Liver (tissue), 9 donors: Measurements from ENCODE around the gene POC1A. TPM values are rescaled to one million over a fixed set of nuclear protein-coding genes. Genes with fewer than 3 reads are reported as not detected.

Source experiments
- DNase-seq: peaks from one replicate; pipeline ENCODE4 v3.0.0-alpha.2; 2017; ENCODE audit warnings: low spot score
- H3K27ac ChIP-seq, 2 donors: one replicate each; pipeline ENCODE4 v1.7.0; 2013; ENCODE audit warnings: inconsistent platforms in 2 of 2, low read length in 2 of 2, control low read depth in 1 of 2, low read depth in 1 of 2, mild to moderate bottlenecking in 1 of 2
- H3K27me3 ChIP-seq, 4 donors: one replicate each; pipeline versions ENCODE4 v1.6.1 to v1.7.0; 2013; ENCODE audit warnings: low read length in 3 of 4, inconsistent platforms in 1 of 4, mild to moderate bottlenecking in 1 of 4, moderate library complexity in 1 of 4; ENCODE audit not compliant: control insufficient read depth in 4 of 4, insufficient read depth in 4 of 4
- H3K36me3 ChIP-seq, 4 donors: one replicate each; pipeline versions ENCODE4 v1.6.1 to v1.7.0; 2013; ENCODE audit warnings: low read length in 3 of 4, mild to moderate bottlenecking in 3 of 4, low read depth in 1 of 4, moderate library complexity in 1 of 4; ENCODE audit not compliant: control insufficient read depth in 4 of 4, insufficient read depth in 3 of 4
- H3K4me1 ChIP-seq, 4 donors: one replicate each; pipeline versions ENCODE4 v1.6.1 to v1.7.0; 2013; ENCODE audit warnings: low read length in 3 of 4, mild to moderate bottlenecking in 3 of 4, moderate library complexity in 1 of 4; ENCODE audit not compliant: control insufficient read depth in 4 of 4, insufficient read depth in 4 of 4
- H3K4me3 ChIP-seq, 3 donors: one replicate each; pipeline versions ENCODE4 v1.6.1 to v1.7.0; 2013; ENCODE audit warnings: low read length in 3 of 3, control low read depth in 1 of 3, low read depth in 1 of 3, mild to moderate bottlenecking in 1 of 3
- H3K9ac ChIP-seq, 2 donors: one replicate each; pipeline ENCODE4 v1.7.0; 2013; ENCODE audit warnings: low read length in 2 of 2, mild to moderate bottlenecking in 2 of 2, moderate library complexity in 2 of 2, control low read depth in 1 of 2, low read depth in 1 of 2
- H3K9me3 ChIP-seq, 4 donors: one replicate each; pipeline versions ENCODE4 v1.6.1 to v1.7.0; 2013; ENCODE audit warnings: low read length in 3 of 4; ENCODE audit not compliant: control insufficient read depth in 4 of 4
- CTCF ChIP-seq: fragments of 150-350 bp; IDR thresholded peaks from 2 replicates; pipeline ENCODE4 v1.5.1; 2017; ENCODE audit warnings: improper control_type of control experiment, low read depth, low read length; ENCODE audit not compliant: missing input control
- EGR1 ChIP-seq, 2 donors: IDR thresholded peaks; 2 replicates each; pipeline ENCODE4 v1.6.1; 2016 to 2018; ENCODE audit warnings: antibody characterized with exemption in 2 of 2, low read depth in 2 of 2
- FOXA1 ChIP-seq: IDR thresholded peaks from 2 replicates; pipeline ENCODE4 v1.6.1; 2016; ENCODE audit warnings: antibody characterized with exemption
- FOXA2 ChIP-seq: IDR thresholded peaks from 2 replicates; pipeline ENCODE4 v1.6.1; 2016; ENCODE audit warnings: antibody characterized with exemption
- GABPA ChIP-seq, 2 donors: IDR thresholded peaks in 1 of 2; conservative IDR thresholded peaks in 1 of 2; 2 replicates each; pipeline ENCODE4 v1.6.1; 2016; ENCODE audit warnings: antibody characterized with exemption in 2 of 2, mild to moderate bottlenecking in 1 of 2, moderate library complexity in 1 of 2
- HNF4A ChIP-seq, 2 donors: conservative IDR thresholded peaks; 2 replicates each; pipeline ENCODE4 v1.6.1; 2016; ENCODE audit warnings: antibody characterized with exemption in 2 of 2, mild to moderate bottlenecking in 2 of 2
- HNF4G ChIP-seq: IDR thresholded peaks from 2 replicates; pipeline ENCODE4 v1.6.1; 2016; ENCODE audit warnings: antibody characterized with exemption
- JUND ChIP-seq, 2 donors: IDR thresholded peaks; 2 replicates each; pipeline ENCODE4 v1.6.1; 2016; ENCODE audit warnings: antibody characterized with exemption in 2 of 2
- MAX ChIP-seq: IDR thresholded peaks from 2 replicates; pipeline ENCODE4 v1.6.1; 2016; ENCODE audit warnings: antibody characterized with exemption
- NR2F2 ChIP-seq: IDR thresholded peaks from 2 replicates; pipeline ENCODE4 v1.6.1; 2016; ENCODE audit warnings: antibody characterized with exemption
- RAD21 ChIP-seq, 2 donors: IDR thresholded peaks; 2 replicates each; pipeline ENCODE4 v1.6.1; 2016; ENCODE audit warnings: antibody characterized with exemption in 2 of 2, mild to moderate bottlenecking in 2 of 2
- RXRA ChIP-seq, 2 donors: IDR thresholded peaks; 2 replicates each; pipeline ENCODE4 v1.6.1; 2017 to 2018; ENCODE audit warnings: antibody characterized with exemption in 2 of 2, mild to moderate bottlenecking in 1 of 2
- SP1 ChIP-seq: IDR thresholded peaks from 2 replicates; pipeline ENCODE4 v1.6.1; 2018; ENCODE audit warnings: antibody characterized with exemption, mild to moderate bottlenecking
- TAF1 ChIP-seq: conservative IDR thresholded peaks from 2 replicates; pipeline ENCODE4 v1.6.1; 2016; ENCODE audit warnings: antibody characterized with exemption, mild to moderate bottlenecking
- YY1 ChIP-seq: IDR thresholded peaks from 2 replicates; pipeline ENCODE4 v1.6.1; 2016; ENCODE audit warnings: antibody characterized with exemption, mild to moderate bottlenecking
- ZBTB33 ChIP-seq: IDR thresholded peaks from 2 replicates; pipeline ENCODE4 v1.6.1; 2016; ENCODE audit warnings: antibody characterized with exemption
- WGBS: extraction: QIAGEN DNeasy Blood & Tissue Kit; methylation state at CpG from one replicate; pipeline ENCODE4 v1.1.7; 2013; 5-methylcytosine and 5-hydroxymethylcytosine counted together
- polyA plus RNA-seq, 2 donors: library from polyadenylated mRNA; stranded (reverse) in 1 of 2; unstranded in 1 of 2; fragments of 200-250 nt in 1 of 2; fragments of >200 nt in 1 of 2; fragmentation: Nextera tagmentation in 1 of 2; extraction: Ambion mirVana in 1 of 2; gene quantifications; one replicate each; pipeline versions ENCODE4 v1.2.1 to v1.2.3, GENCODE V29; 2013 to 2015
- total RNA-seq, 2 donors: library from RNA; depleted of rRNA; stranded (reverse); fragments of >200 nt; gene quantifications; one replicate each; pipeline ENCODE4 v1.2.3, GENCODE V29; 2014
- donor health status: healthy.
- donor health status: healthy.
- donor health status: healthy.
- donor health status: healthy.
- donor health status: healthy.

Gene POC1A
- total and polyA plus RNA-seq, 4 donors, result 1.4 to 12.7 (median 4.8) TPM

- H3K27ac ChIP-seq, result no peak overlapping the region
- no peak overlapping the region for H3K4me3 ChIP-seq
- no peak for DNase-seq
- H3K9me3 ChIP-seq, result no peaks in the 10 kb centered on the region
- no peak overlapping the region for H3K9ac ChIP-seq
- H3K4me1 ChIP-seq, result peaks cover 0 to 5% (median 1%) of the 10 kb centered on the region in 4 donors
- WGBS, result 97% methylated on average over 5 of the region's 5 CpGs
- TF ChIP-seq RXRA (IDR thresholded peaks at IDR 0.05) (no peak), EGR1 (IDR thresholded peaks at IDR 0.05; ENCODE audit: low read depth in 2 of 2) (no peak), SP1 (no peak), FOXA1 (no peak)
- H3K27me3 ChIP-seq, result no peaks in the 10 kb centered on the region
- peaks cover 0 to 1% (median 0%) of the 10 kb centered on the region in 4 donors for H3K36me3 ChIP-seq
Measured at GRCh38 chr3:52118156-52118875, 35.9 kb downstream of the POC1A start.

GRCh38 chr3:52117537-52117936 is 36.7 kb downstream of the POC1A start:
- H3K27me3 ChIP-seq, result no peaks in the 10 kb centered on the region
- no peak overlapping the region for H3K27ac ChIP-seq
- no peak overlapping the region for H3K4me3 ChIP-seq
- WGBS, result 91% methylated on average over 4 of the region's 4 CpGs
- no peak overlapping the region for H3K9ac ChIP-seq
- H3K36me3 ChIP-seq, result peaks cover 0 to 1% (median 0%) of the 10 kb centered on the region in 4 donors
- TF ChIP-seq SP1 (no peak), MAX (no peak), GABPA (IDR thresholded peaks at IDR 0.05 in 1 of 2, conservative IDR thresholded peaks at IDR 0.05 in 1 of 2) (no peak), RAD21 (IDR thresholded peaks at IDR 0.05) (no peak), EGR1 (IDR thresholded peaks at IDR 0.05; ENCODE audit: low read depth in 2 of 2) (no peak), YY1 (no peak), CTCF (no peak), NR2F2 (no peak), ZBTB33 (no peak), JUND (IDR thresholded peaks at IDR 0.05) (no peak), HNF4A (conservative IDR thresholded peaks at IDR 0.05) (no peak)
- DNase-seq, result no peak
- no peaks in the 10 kb centered on the region for H3K9me3 ChIP-seq
- H3K4me1 ChIP-seq, result peaks cover 0 to 2% (median 0%) of the 10 kb centered on the region in 4 donors

- Histone ChIP-seq H3K36me3 (peaks cover 0 to 3% (median 0%) of the 10 kb centered on the region in 4 donors), H3K4me3 (no peak overlapping the region), H3K27ac (no peak overlapping the region), H3K9ac (no peak overlapping the region), H3K4me1 (peaks cover 0 to 10% (median 6%) of the 10 kb centered on the region in 4 donors), H3K9me3 (no peaks in the 10 kb centered on the region), H3K27me3 (no peaks in the 10 kb centered on the region)
- no peak for DNase-seq
- 93% methylated on average over 6 of the region's 6 CpGs for WGBS
- TF ChIP-seq FOXA2 (no peak), TAF1 (no peak), RXRA (IDR thresholded peaks at IDR 0.05) (no peak), YY1 (no peak), NR2F2 (no peak), FOXA1 (no peak), CTCF (no peak), HNF4G (no peak), JUND (IDR thresholded peaks at IDR 0.05) (no peak), MAX (no peak), HNF4A (conservative IDR thresholded peaks at IDR 0.05) (no peak), ZBTB33 (no peak), EGR1 (IDR thresholded peaks at IDR 0.05; ENCODE audit: low read depth in 2 of 2) (no peak)
Measured at GRCh38 chr3:52112056-52112455, 42.2 kb downstream of the POC1A start.
